Left forelimb (tissue), 1 donor: ENCODE data around the gene GAGE12G.
"Not testable (repeated sequence)": the region's sequence is repeated elsewhere in the genome, so short reads cannot be mapped to it uniquely, and the experiment has no call there.

Experiments
- DNase-seq: peaks from one replicate; pipeline ENCODE4 v3.0.0-alpha.2; 2018; ENCODE audit warnings: low spot score

Gene GAGE12G

GRCh38 chrX:49570100-49570499 lies at the start of gene GAGE12G:
GAGE12G (plus strand) TSS chrX:49570400; CDS start chrX:49571555, 1,155 bp downstream.
- not testable (repeated sequence) for DNase-seq

- DNase-seq, result not testable (repeated sequence)
Observed at GRCh38 chrX:49531877-49532276, 38.3 kb upstream of the GAGE12G start, which contains the start of gene GAGE12C. GAGE12C (plus strand) TSS chrX:49532177; CDS start chrX:49533332, 1,155 bp downstream.

- DNase-seq, result not testable (repeated sequence)
Observed at GRCh38 chrX:49541433-49541832, 28.8 kb upstream of the GAGE12G start, which contains the start of gene GAGE12D. GAGE12D (plus strand) TSS chrX:49541733; CDS start chrX:49542888, 1,155 bp downstream.

- DNase-seq, result not testable (repeated sequence)
Observed at GRCh38 chrX:49550989-49551388, 19.2 kb upstream of the GAGE12G start, which contains the start of gene GAGE12E. GAGE12E (plus strand) TSS chrX:49551289; CDS start chrX:49552444, 1,155 bp downstream.

GRCh38 chrX:49560542-49560941 lies 9.7 kb upstream of the GAGE12G start, which contains the start of gene GAGE12F:
GAGE12F (plus strand) TSS chrX:49560842; CDS start chrX:49561997, 1,155 bp downstream.
- not testable (repeated sequence) for DNase-seq

- DNase-seq, result not testable (repeated sequence)
Observed at GRCh38 chrX:49568728-49569127, 1.5 kb upstream of the GAGE12G start.

- not testable (repeated sequence) for DNase-seq
Observed at GRCh38 chrX:49569152-49569551, 1.0 kb upstream of the GAGE12G start.

- not testable (repeated sequence) for DNase-seq
Observed at GRCh38 chrX:49579649-49580048, 9.4 kb downstream of the GAGE12G start, which contains the start of gene GAGE12H. GAGE12H (plus strand) TSS chrX:49579949; CDS start chrX:49581104, 1,155 bp downstream.

- not testable (repeated sequence) for DNase-seq
Observed at GRCh38 chrX:49589196-49589595, 19.0 kb downstream of the GAGE12G start, which contains the start of gene GAGE2A. GAGE2A (plus strand) TSS chrX:49589496; CDS start chrX:49590651, 1,155 bp downstream.

GRCh38 chrX:49589769-49590478 lies 19.7 kb downstream of the GAGE12G start:
- not testable (repeated sequence) for DNase-seq

GRCh38 chrX:49590488-49590887 lies 20.3 kb downstream of the GAGE12G start:
- DNase-seq, result not testable (repeated sequence)

GRCh38 chrX:49598720-49599119 lies 28.5 kb downstream of the GAGE12G start, which contains the start of gene GAGE1:
GAGE1 (plus strand) TSS chrX:49599020; CDS start chrX:49600175, 1,155 bp downstream.
- not testable (repeated sequence) for DNase-seq

GRCh38 chrX:49610718-49611310 lies 40.6 kb downstream of the GAGE12G start:
- DNase-seq, result no peak

GRCh38 chrX:49618574-49618973 lies 48.4 kb downstream of the GAGE12G start:
- no peak for DNase-seq
